ENCODE results near the gene UBE3B.

Gene UBE3B

DNA sequence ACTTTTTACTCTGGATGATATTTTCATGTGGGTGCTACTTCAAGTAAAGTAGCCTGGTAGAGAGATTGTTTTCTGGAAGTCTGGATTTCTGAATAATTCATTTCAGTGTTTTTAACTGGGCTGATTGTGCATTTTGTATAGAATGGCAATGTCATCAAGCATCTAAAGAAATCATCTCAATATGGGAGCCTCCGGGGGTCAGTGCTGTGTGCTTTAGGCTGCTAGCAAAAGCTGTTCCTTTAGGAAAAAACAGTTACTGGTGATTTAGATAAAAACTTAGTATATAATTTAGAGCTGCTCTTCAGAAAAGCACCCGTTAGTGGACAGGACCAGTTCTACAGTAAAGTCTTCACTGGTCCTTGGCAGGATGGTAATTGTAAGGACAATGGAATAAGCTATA is 5.1 kb downstream of the UBE3B start:
- Histone ChIP-seq H3K36me3 (ENCODE audit: control insufficient read depth, low read length) (peaks cover 34% of the 10 kb centered on the region), H3K4me3 (ENCODE audit: low read length) (no peak overlapping the region), H3K4me1 (ENCODE audit: control insufficient read depth, low read length) (peaks cover 11% of the 10 kb centered on the region), H3K27ac (ENCODE audit: low read depth, low read length) (no peak overlapping the region), H3K9me2 (replicated peaks; ENCODE audit: control insufficient read depth, low read length) (no peaks in the 10 kb centered on the region), H3K9me3 (ENCODE audit: control insufficient read depth, insufficient read depth, low read length) (no peaks in the 10 kb centered on the region), H4K20me1 (ENCODE audit: control insufficient read depth, insufficient read depth, low read depth, low read length) (no peaks in the 10 kb centered on the region), H3K79me2 (ENCODE audit: control insufficient read depth, low read length) (peaks cover 27% of the 10 kb centered on the region), H3K4me2 (ENCODE audit: low read length) (no peak overlapping the region), H3F3A (ENCODE audit: control insufficient read depth, insufficient read depth) (no peaks in the 10 kb centered on the region), H3K27me3 (ENCODE audit: control insufficient read depth, low read length) (no peaks in the 10 kb centered on the region)
- TF ChIP-seq EZH2phosphoT487 (IDR thresholded peaks at IDR 0.05; ENCODE audit: borderline replicate concordance, low read length), result no peak
- no peak for TF ChIP-seq CTCF (IDR thresholded peaks at IDR 0.05; ENCODE audit: low read depth, low read length, poor library complexity, severe bottlenecking)

- Histone ChIP-seq H3K9me3 (ENCODE audit: control insufficient read depth, insufficient read depth, low read length) (no peaks in the 10 kb centered on the region), H3K9me2 (replicated peaks; ENCODE audit: control insufficient read depth, low read length) (no peaks in the 10 kb centered on the region), H4K20me1 (ENCODE audit: control insufficient read depth, insufficient read depth, low read depth, low read length) (no peaks in the 10 kb centered on the region), H3K27me3 (ENCODE audit: control insufficient read depth, low read length) (no peaks in the 10 kb centered on the region), H3K27ac (ENCODE audit: low read depth, low read length) (no peak overlapping the region), H3K4me1 (ENCODE audit: control insufficient read depth, low read length) (peaks cover 11% of the 10 kb centered on the region), H3K36me3 (ENCODE audit: control insufficient read depth, low read length) (peaks cover 38% of the 10 kb centered on the region), H3K79me2 (ENCODE audit: control insufficient read depth, low read length) (peaks cover 23% of the 10 kb centered on the region), H3K4me2 (ENCODE audit: low read length) (no peak overlapping the region), H3F3A (ENCODE audit: control insufficient read depth, insufficient read depth) (no peaks in the 10 kb centered on the region), H3K4me3 (ENCODE audit: low read length) (no peak overlapping the region)
- TF ChIP-seq CTCF (IDR thresholded peaks at IDR 0.05; ENCODE audit: low read depth, low read length, poor library complexity, severe bottlenecking) (no peak), EZH2phosphoT487 (IDR thresholded peaks at IDR 0.05; ENCODE audit: borderline replicate concordance, low read length) (no peak)
Observed at GRCh38 chr12:109482894-109483293, 5.5 kb downstream of the UBE3B start.

DNA sequence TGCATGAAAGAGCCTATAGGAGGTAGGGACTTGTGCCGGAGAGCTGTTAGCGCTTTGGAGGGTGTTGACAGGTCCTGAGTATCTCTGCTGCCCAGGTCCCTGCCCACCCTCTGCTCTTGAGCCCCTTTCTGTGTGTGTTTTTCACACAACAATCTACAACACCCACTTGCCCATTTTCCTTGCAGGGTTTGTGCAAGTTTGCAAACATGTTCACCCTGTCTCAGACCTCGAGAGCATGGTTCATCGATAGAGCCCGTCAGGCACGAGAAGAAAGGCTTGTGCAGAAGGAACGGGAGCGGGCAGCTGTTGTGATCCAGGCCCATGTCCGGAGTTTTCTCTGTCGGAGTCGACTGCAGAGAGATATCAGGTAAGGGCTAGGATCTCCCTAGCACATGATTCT is 5.9 kb downstream of the UBE3B start:
- H3K9me2 ChIP-seq (replicated peaks; ENCODE audit: control insufficient read depth, low read length), result no peaks in the 10 kb centered on the region
- H3F3A ChIP-seq (ENCODE audit: control insufficient read depth, insufficient read depth), result no peaks in the 10 kb centered on the region
- TF ChIP-seq CTCF (IDR thresholded peaks at IDR 0.05; ENCODE audit: low read depth, low read length, poor library complexity, severe bottlenecking) (no peak), EZH2phosphoT487 (IDR thresholded peaks at IDR 0.05; ENCODE audit: borderline replicate concordance, low read length) (no peak)
- no peaks in the 10 kb centered on the region for H3K9me3 ChIP-seq (ENCODE audit: control insufficient read depth, insufficient read depth, low read length)
- H3K27ac ChIP-seq (ENCODE audit: low read depth, low read length), result no peak overlapping the region
- H3K79me2 ChIP-seq (ENCODE audit: control insufficient read depth, low read length), result peaks cover 18% of the 10 kb centered on the region
- no peak overlapping the region for H3K4me2 ChIP-seq (ENCODE audit: low read length)
- H3K27me3 ChIP-seq (ENCODE audit: control insufficient read depth, low read length), result no peaks in the 10 kb centered on the region
- H4K20me1 ChIP-seq (ENCODE audit: control insufficient read depth, insufficient read depth, low read depth, low read length), result no peaks in the 10 kb centered on the region
- H3K4me3 ChIP-seq (ENCODE audit: low read length), result no peak overlapping the region
- H3K4me1 ChIP-seq (ENCODE audit: control insufficient read depth, low read length), result peaks cover 7% of the 10 kb centered on the region
- peaks cover 41% of the 10 kb centered on the region for H3K36me3 ChIP-seq (ENCODE audit: control insufficient read depth, low read length)

DNA sequence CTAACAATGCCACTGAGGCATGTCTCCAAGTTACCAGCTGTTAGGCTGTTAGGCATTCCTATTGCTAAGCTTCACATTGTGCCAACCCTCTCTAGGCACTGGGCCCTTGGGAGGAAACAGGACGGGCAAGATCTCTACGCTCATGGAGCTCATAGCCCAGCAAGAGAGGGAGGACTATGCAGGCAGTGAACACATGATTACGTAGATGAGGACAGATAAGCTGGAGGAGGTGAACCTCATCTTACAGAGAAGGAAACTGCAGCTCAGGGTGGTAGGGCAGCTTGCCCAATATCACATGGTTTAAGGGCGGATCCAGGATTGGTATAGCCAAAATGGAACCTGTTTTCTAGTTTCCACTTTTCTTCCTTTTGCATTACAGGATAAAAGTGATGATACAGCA is 7.8 kb downstream of the UBE3B start:
- H3K27ac ChIP-seq (ENCODE audit: low read depth, low read length), result no peak overlapping the region
- H3K9me2 ChIP-seq (replicated peaks; ENCODE audit: control insufficient read depth, low read length), result no peaks in the 10 kb centered on the region
- H3F3A ChIP-seq (ENCODE audit: control insufficient read depth, insufficient read depth), result no peaks in the 10 kb centered on the region
- no peaks in the 10 kb centered on the region for H3K9me3 ChIP-seq (ENCODE audit: control insufficient read depth, insufficient read depth, low read length)
- peaks cover 57% of the 10 kb centered on the region for H3K36me3 ChIP-seq (ENCODE audit: control insufficient read depth, low read length)
- H3K27me3 ChIP-seq (ENCODE audit: control insufficient read depth, low read length), result no peaks in the 10 kb centered on the region
- H3K4me1 ChIP-seq (ENCODE audit: control insufficient read depth, low read length), result no peaks in the 10 kb centered on the region
- no peaks in the 10 kb centered on the region for H4K20me1 ChIP-seq (ENCODE audit: control insufficient read depth, insufficient read depth, low read depth, low read length)
- TF ChIP-seq CTCF (IDR thresholded peaks at IDR 0.05; ENCODE audit: low read depth, low read length, poor library complexity, severe bottlenecking), result no peak
- no peak for TF ChIP-seq EZH2phosphoT487 (IDR thresholded peaks at IDR 0.05; ENCODE audit: borderline replicate concordance, low read length)
- no peak overlapping the region for H3K4me3 ChIP-seq (ENCODE audit: low read length)
- H3K4me2 ChIP-seq (ENCODE audit: low read length), result no peak overlapping the region
- no peaks in the 10 kb centered on the region; the same call in 1 of the 2 replicates for H3K79me2 ChIP-seq (ENCODE audit: control insufficient read depth, low read length)

All from DOHH2 (cell line).